HepG2 (cell line): ENCODE measurements around the gene CCDC97. TPM values are rescaled to one million over a fixed set of nuclear protein-coding genes. Genes with fewer than 3 reads are reported as not detected.

Experiments
- ATAC-seq: fragments of 200-7000 bp; cut with Tn5 transposase; 3 replicates; pipeline ENCODE4 v1.9.1; 2020; ENCODE audit warnings: mild to moderate bottlenecking, moderate library complexity
- BruUV-seq: library from RNA; stranded (reverse); fragments of 400-500 nt; replicated peaks from 2 replicates; lab custom pipeline; 2021; lab: Mats Ljungman, UMichigan
- CTCF ChIA-PET: fragments of 300-600 bp; formaldehyde crosslinking; extraction: SDS; loops from one replicate; lab custom pipeline; 2021; ENCODE audit warnings: low total read pairs, inconsistent platforms, low intra/inter-chr PET ratio; lab: Yijun Ruan, JAX
- POLR2A ChIA-PET: fragments of 350-600 bp; sonication (Branson Sonifier 250); formaldehyde crosslinking; loops from one replicate; lab custom pipeline; 2020; ENCODE audit warnings: antibody characterized with exemption, inconsistent platforms; lab: Yijun Ruan, JAX
- DNase-seq: peaks from one replicate; pipeline ENCODE4 v3.0.0-alpha.2; 2015; ENCODE audit warnings: low spot score
- FAIRE-seq: peaks from 3 replicates; lab custom pipeline; 2011; peaks lifted over from hg19 to GRCh38; lab: Jason Lieb, UNC
- H2AFZ ChIP-seq: one replicate; pipeline ENCODE4 v1.6.1; 2011; ENCODE audit warnings: low read length, inconsistent platforms
- H3K27ac ChIP-seq: fragments of 300-600 bp; 3 replicates; pipeline ENCODE4 v1.8.0; 2011; ENCODE audit warnings: mixed run types, mild to moderate bottlenecking, mixed read lengths, low read length, inconsistent platforms; ENCODE audit not compliant: insufficient read depth; ENCODE audit errors: extremely low read length
- H3K27me3 ChIP-seq, 2 experiments: fragments of 200-600 bp in 1 of 2; 2 replicates in 1 of 2; 3 replicates in 1 of 2; pipeline versions ENCODE4 v1.6.0 to v1.8.0; 2011; ENCODE audit warnings: low read length in 2 of 2, mild to moderate bottlenecking in 2 of 2, moderate library complexity in 2 of 2, inconsistent platforms in 1 of 2; ENCODE audit not compliant: insufficient read depth in 2 of 2, control insufficient read depth in 1 of 2
- H3K36me3 ChIP-seq, 2 experiments: fragments of 200-600 bp in 1 of 2; replicated peaks in 1 of 2; 2 replicates in 1 of 2; 3 replicates in 1 of 2; pipeline versions ENCODE4 v1.5.1 to v1.8.0; 2011; ENCODE audit warnings: low read length in 2 of 2, inconsistent platforms in 1 of 2; ENCODE audit not compliant: insufficient read depth in 2 of 2, control insufficient read depth in 1 of 2
- H3K4me1 ChIP-seq: 2 replicates; pipeline ENCODE4 v1.5.1; 2012; ENCODE audit warnings: low read length, inconsistent platforms; ENCODE audit not compliant: insufficient read depth
- H3K4me2 ChIP-seq: 2 replicates; pipeline ENCODE4 v1.6.0; 2011; ENCODE audit warnings: low read depth, low read length, inconsistent platforms
- H3K4me3 ChIP-seq, 3 experiments: fragments of 200-600 bp in 1 of 3; sonication (generic), shearing (Covaris generic) in 1 of 3; replicated peaks in 1 of 3; 2 replicates each; pipeline ENCODE4 v1.5.1; 2011 to 2016; ENCODE audit warnings: low read length in 3 of 3, inconsistent platforms in 2 of 3, low read depth in 2 of 3, mild to moderate bottlenecking in 2 of 3, control low read depth in 1 of 3, mixed read lengths in 1 of 3; ENCODE audit not compliant: insufficient read depth in 1 of 3
- H3K79me2 ChIP-seq: one replicate; pipeline ENCODE4 v1.6.1; 2011; ENCODE audit warnings: low read length, inconsistent platforms; ENCODE audit not compliant: insufficient read depth
- H3K9ac ChIP-seq: 2 replicates; pipeline ENCODE4 v1.6.0; 2011; ENCODE audit warnings: mild to moderate bottlenecking, low read depth, low read length, inconsistent platforms; ENCODE audit not compliant: insufficient read depth
- H3K9me3 ChIP-seq: 2 replicates; pipeline ENCODE4 v1.5.1; 2012; ENCODE audit warnings: mild to moderate bottlenecking, low read length
- H4K20me1 ChIP-seq: 2 replicates; pipeline ENCODE4 v1.6.0; 2011; ENCODE audit warnings: inconsistent platforms, mild to moderate bottlenecking, low read length, moderate library complexity; ENCODE audit not compliant: insufficient read depth
- AGO2 ChIP-seq: fragments of 200-400 bp; formaldehyde crosslinking; optimal IDR thresholded peaks from 2 replicates; pipeline ENCODE3; 2017; ENCODE audit warnings: mild to moderate bottlenecking, low read depth, low read length, moderate library complexity
- ZNF281 ChIP-seq: sonication (generic); formaldehyde crosslinking; IDR thresholded peaks from 2 replicates; pipeline ENCODE4 v1.4.0; 2020; ENCODE audit warnings: missing genetic modification reagents, borderline replicate concordance
- ZNF350 ChIP-seq: sonication (generic); formaldehyde crosslinking; IDR thresholded peaks from 2 replicates; pipeline ENCODE4 v1.4.0; 2020; ENCODE audit warnings: mild to moderate bottlenecking, low read depth, missing genetic modification reagents, borderline replicate concordance
- ZNF580 ChIP-seq: IDR thresholded peaks from 2 replicates; pipeline ENCODE4 v1.6.1; 2016; ENCODE audit warnings: low read depth, borderline replicate concordance
- WGBS: methylation state at CpG from one replicate; pipeline ENCODE4 v1.1.6; 2017; ENCODE audit warnings: low lambda C conversion rate; 5-methylcytosine and 5-hydroxymethylcytosine counted together
- in situ Hi-C: cut with HindIII; loops from 2 replicates; pipeline ENCODE4 v1.10.0; 2017; ENCODE audit warnings: low pct_unique_long_range_greater_than_20kb; ENCODE audit not compliant: extremely low pct_ligation_motif_present
- intact Hi-C: fragments of 100-400 bp; cut with micrococcal nuclease; formaldehyde crosslinking; loops from one replicate; pipeline ENCODE4 v1.10.0; 2022; ENCODE audit not compliant: unreplicated experiment
- polyA plus RNA-seq, 8 experiments: library from polyadenylated mRNA; depleted of rRNA in 3 of 8; stranded (reverse) in 7 of 8; unstranded in 1 of 8; fragments of >200 nt; fragmentation: Illumina TruSeq in 4 of 8; extraction: Trizol in 4 of 8; gene quantifications; 2 replicates each; pipeline versions ENCODE4 v1.2.1 to v1.2.3, GENCODE V29; 2011 to 2016; ENCODE audit warnings: low read depth in 4 of 8, missing spikeins in 1 of 8, mixed read lengths in 1 of 8; ENCODE audit not compliant: insufficient read depth in 1 of 8
- total RNA-seq, 5 experiments: library from RNA; depleted of rRNA; stranded (reverse); fragments of >200 nt; fragmentation: Illumina TruSeq; extraction: Trizol; gene quantifications; 2 replicates each; pipeline ENCODE4 v1.2.3, GENCODE V29; 2016; ENCODE audit warnings: low read depth in 1 of 5

The CCDC97 gene
- total and polyA plus RNA-seq, 2 of the 13 experiments (the other 11 are each of a cell fraction or from before 2014, with no cell fraction given): 6.2 to 7.3 TPM

GRCh38 chr19:41319500-41320184 is 9.7 kb downstream of the CCDC97 start:
- DNase-seq (no peak), FAIRE-seq (no peak), ATAC-seq (no peak)
- H3K27me3 ChIP-seq: no peaks in the 10 kb centered on the region
- no peak overlapping the region for H3K9ac ChIP-seq
- in situ Hi-C loops (no loop called here), intact Hi-C loops (no loop called here)
- BruUV-seq: no TSS peak
- TF ChIP-seq AGO2: peak; percentile 70
- TF ChIP-seq ZNF281 (CRISPR knock-in tag): peak; percentile 12; the same call in 1 of the 2 replicates
- no peak for TF ChIP-seq ZNF580
- peak; percentile 23; the same call in 1 of the 2 replicates for TF ChIP-seq ZNF350 (CRISPR knock-in tag)
- ChIA-PET POLR2A (interaction anchor here (1.5 to 6.2 kb wide), 2 partner anchors 33 to 44 kb away, joined by 5 to 73 read pairs; partner anchors contain the start of genes B9D2 and TGFB1), CTCF (no interaction called here)
- H3K27ac ChIP-seq: peak overlapping the region; percentile 11
- no peaks in the 10 kb centered on the region for H3K79me2 ChIP-seq
- H3K36me3 ChIP-seq: peaks cover 13 to 37% of the 10 kb centered on the region in 2 experiments; a peak in 4 of 5 replicates
- no peaks in the 10 kb centered on the region for H3K9me3 ChIP-seq
- H4K20me1 ChIP-seq: no peaks in the 10 kb centered on the region
- no peak overlapping the region for H2AFZ ChIP-seq
- whole genome bisulfite sequencing: 96% methylated on average over 11 of the region's 20 CpGs
- peaks cover 50% of the 10 kb centered on the region for H3K4me1 ChIP-seq
- no peak overlapping the region for H3K4me2 ChIP-seq
- no peak overlapping the region for H3K4me3 ChIP-seq
